Heart left ventricle (tissue), 13 donors: ENCODE measurements around the gene RRM2.

Experiments used
- POLR2A ChIP-seq, 2 donors: fragments of 450-650 bp; IDR thresholded peaks; one replicate each; pipeline ENCODE4 v1.6.1; 2017; ENCODE audit warnings: antibody characterized with exemption in 2 of 2, mild to moderate bottlenecking in 2 of 2, moderate library complexity in 2 of 2
- TF ChIP-seq, protein P1 (sequence below), 12 donors: fragments of 200-600 bp; sonication (generic) in 4 of 12; IDR thresholded peaks; one replicate each; pipeline versions ENCODE4 v1.5.0 to v1.8.0; 2018 to 2022; ENCODE audit warnings: antibody characterized with exemption in 12 of 12, mild to moderate bottlenecking in 5 of 12
- donor health status: ischemic (EF 13 %, LVEDD 7.1; RV severe dilation, severe dysfunction).
- donor health status: DM: no; HTN: yes; CAD: no.
- donor health status: DM: no; HTN: no; CAD: no.
- donor health status: ischemic (EF 25% LVEDD 6.9; RV normal size, moderate dysfunction).
- donor health status: ischemic (EF 25% LVEDD 5.7; RV mildly dilated, moderate dysfunction).
- donor health status: ischemic (EF 35%, LVEDD 5.7; RV mildly dilated, moderate dysfunction).
- donor health status: nonischemic (EF 11% LVEDD 7.7; RV severe dilation, severe dysfunction).
- donor health status: DM: yes; HTN: yes; CAD: no.
- donor health status: PGD.
- donor health status: ischemic (EF 29% LVEDD 5.4; RV normal size, mild dysfunction).
- donor health status: nonischemic (EF 23%, LVEDD 6.1; RV moderate dilation, normal function).

- TF ChIP-seq, protein P1, sequence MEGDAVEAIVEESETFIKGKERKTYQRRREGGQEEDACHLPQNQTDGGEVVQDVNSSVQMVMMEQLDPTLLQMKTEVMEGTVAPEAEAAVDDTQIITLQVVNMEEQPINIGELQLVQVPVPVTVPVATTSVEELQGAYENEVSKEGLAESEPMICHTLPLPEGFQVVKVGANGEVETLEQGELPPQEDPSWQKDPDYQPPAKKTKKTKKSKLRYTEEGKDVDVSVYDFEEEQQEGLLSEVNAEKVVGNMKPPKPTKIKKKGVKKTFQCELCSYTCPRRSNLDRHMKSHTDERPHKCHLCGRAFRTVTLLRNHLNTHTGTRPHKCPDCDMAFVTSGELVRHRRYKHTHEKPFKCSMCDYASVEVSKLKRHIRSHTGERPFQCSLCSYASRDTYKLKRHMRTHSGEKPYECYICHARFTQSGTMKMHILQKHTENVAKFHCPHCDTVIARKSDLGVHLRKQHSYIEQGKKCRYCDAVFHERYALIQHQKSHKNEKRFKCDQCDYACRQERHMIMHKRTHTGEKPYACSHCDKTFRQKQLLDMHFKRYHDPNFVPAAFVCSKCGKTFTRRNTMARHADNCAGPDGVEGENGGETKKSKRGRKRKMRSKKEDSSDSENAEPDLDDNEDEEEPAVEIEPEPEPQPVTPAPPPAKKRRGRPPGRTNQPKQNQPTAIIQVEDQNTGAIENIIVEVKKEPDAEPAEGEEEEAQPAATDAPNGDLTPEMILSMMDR (IDR thresholded peaks at IDR 0.05) = no peak
- no peak for TF ChIP-seq POLR2A (IDR thresholded peaks at IDR 0.05)
Measured at GRCh38 chr2:10180229-10180628, 57.7 kb downstream of the RRM2 start.
